Mesenchymal stem cell (in vitro differentiated cells and primary cell): Measurements from ENCODE around the gene SNCAIP.

Experiments used
- DNase-seq: peaks from one replicate; pipeline ENCODE4 v3.0.0-alpha.2; 2013
- H2AFZ ChIP-seq: one replicate; pipeline ENCODE4 v1.6.1; 2013; ENCODE audit warnings: low read depth, mild to moderate bottlenecking, control low read depth, inconsistent platforms, low read length, moderate library complexity
- H2AK5ac ChIP-seq: 2 replicates; pipeline ENCODE4 v1.6.1; 2013; ENCODE audit warnings: low read length, moderate library complexity, mild to moderate bottlenecking, inconsistent platforms; ENCODE audit not compliant: severe bottlenecking
- H2BK120ac ChIP-seq: one replicate; pipeline ENCODE4 v1.6.1; 2013; ENCODE audit warnings: low read depth, mild to moderate bottlenecking, inconsistent platforms, low read length, moderate library complexity
- H2BK12ac ChIP-seq, 2 experiments: one replicate each; pipeline ENCODE4 v1.6.1; 2013; ENCODE audit warnings: inconsistent platforms in 2 of 2, low read length in 2 of 2, mild to moderate bottlenecking in 2 of 2, moderate library complexity in 2 of 2, control low read depth in 1 of 2
- H2BK15ac ChIP-seq: one replicate; pipeline ENCODE4 v1.6.1; 2013; ENCODE audit warnings: mild to moderate bottlenecking, low read depth, inconsistent platforms; ENCODE audit not compliant: poor library complexity, severe bottlenecking
- H2BK5ac ChIP-seq: 2 replicates; pipeline ENCODE4 v1.6.1; 2013; ENCODE audit warnings: low read depth, mild to moderate bottlenecking, low read length, control low read depth, inconsistent platforms; ENCODE audit not compliant: poor library complexity, severe bottlenecking
- H3K14ac ChIP-seq, 2 experiments: one replicate each; pipeline ENCODE4 v1.6.1; 2013; ENCODE audit warnings: inconsistent platforms in 2 of 2, low read length in 2 of 2, control low read depth in 1 of 2, mild to moderate bottlenecking in 1 of 2, moderate library complexity in 1 of 2
- H3K18ac ChIP-seq, 2 experiments: one replicate each; pipeline ENCODE4 v1.6.1; 2013; ENCODE audit warnings: inconsistent platforms in 2 of 2, low read length in 2 of 2, control low read depth in 1 of 2, low read depth in 1 of 2, mild to moderate bottlenecking in 1 of 2
- H3K23ac ChIP-seq, 2 experiments: one replicate each; pipeline ENCODE4 v1.6.1; 2013; ENCODE audit warnings: inconsistent platforms in 2 of 2, low read length in 2 of 2, mild to moderate bottlenecking in 2 of 2, moderate library complexity in 2 of 2, control low read depth in 1 of 2
- H3K27ac ChIP-seq: 2 replicates; pipeline ENCODE4 v1.5.1; 2013; ENCODE audit warnings: mild to moderate bottlenecking, moderate library complexity, low read length, control low read depth, inconsistent platforms; ENCODE audit not compliant: poor library complexity, severe bottlenecking
- H3K27me3 ChIP-seq, 2 experiments: 2 replicates each; pipeline versions ENCODE4 v1.6.1 to v1.7.0; 2013; ENCODE audit warnings: low read length in 2 of 2, mild to moderate bottlenecking in 2 of 2, moderate library complexity in 2 of 2, control low read depth in 1 of 2, inconsistent platforms in 1 of 2; ENCODE audit not compliant: control insufficient read depth in 1 of 2, insufficient read depth in 1 of 2
- H3K36me3 ChIP-seq, 2 experiments: 2 replicates each; pipeline versions ENCODE4 v1.6.1 to v1.7.0; 2013; ENCODE audit warnings: low read length in 2 of 2, control low read depth in 1 of 2, inconsistent platforms in 1 of 2, low read depth in 1 of 2, mild to moderate bottlenecking in 1 of 2; ENCODE audit not compliant: insufficient read depth in 2 of 2, control insufficient read depth in 1 of 2
- H3K4ac ChIP-seq, 2 experiments: one replicate each; pipeline ENCODE4 v1.6.1; 2013; ENCODE audit warnings: inconsistent platforms in 2 of 2, low read length in 2 of 2, mild to moderate bottlenecking in 2 of 2, moderate library complexity in 2 of 2, control low read depth in 1 of 2, low read depth in 1 of 2
- H3K4me1 ChIP-seq: 2 replicates; pipeline ENCODE4 v1.6.1; 2013; ENCODE audit warnings: low read depth, low read length, control low read depth; ENCODE audit not compliant: control insufficient read depth, insufficient read depth
- H3K4me2 ChIP-seq: 2 replicates; pipeline ENCODE4 v1.6.1; 2013; ENCODE audit warnings: low read length, mild to moderate bottlenecking, inconsistent platforms; ENCODE audit not compliant: poor library complexity, severe bottlenecking
- H3K4me3 ChIP-seq, 2 experiments: 2 replicates each; pipeline versions ENCODE4 v1.5.1 to v1.7.0; 2013; ENCODE audit warnings: low read length in 2 of 2, mild to moderate bottlenecking in 2 of 2, control low read depth in 1 of 2, low read depth in 1 of 2; ENCODE audit not compliant: insufficient read depth in 1 of 2
- H3K79me1 ChIP-seq: replicated peaks from 2 replicates; pipeline ENCODE4 v1.6.1; 2013; ENCODE audit warnings: mild to moderate bottlenecking, control low read depth, low read length, inconsistent platforms; ENCODE audit not compliant: poor library complexity, severe bottlenecking
- H3K9ac ChIP-seq: 2 replicates; pipeline ENCODE4 v1.7.0; 2013; ENCODE audit warnings: mild to moderate bottlenecking, low read length, moderate library complexity
- H3K9me3 ChIP-seq: 2 replicates; pipeline ENCODE4 v1.7.0; 2013; ENCODE audit warnings: mild to moderate bottlenecking, low read length; ENCODE audit not compliant: control insufficient read depth
- H4K8ac ChIP-seq: one replicate; pipeline ENCODE4 v1.6.1; 2013; ENCODE audit warnings: inconsistent platforms, mild to moderate bottlenecking, low read length, moderate library complexity
- H4K91ac ChIP-seq: one replicate; pipeline ENCODE4 v1.6.1; 2013; ENCODE audit warnings: mild to moderate bottlenecking, low read length, inconsistent platforms
- WGBS: methylation state at CpG from one replicate; pipeline ENCODE4 v1.1.7; 2013; ENCODE audit warnings: mixed read lengths; 5-methylcytosine and 5-hydroxymethylcytosine counted together

Gene SNCAIP

DNA sequence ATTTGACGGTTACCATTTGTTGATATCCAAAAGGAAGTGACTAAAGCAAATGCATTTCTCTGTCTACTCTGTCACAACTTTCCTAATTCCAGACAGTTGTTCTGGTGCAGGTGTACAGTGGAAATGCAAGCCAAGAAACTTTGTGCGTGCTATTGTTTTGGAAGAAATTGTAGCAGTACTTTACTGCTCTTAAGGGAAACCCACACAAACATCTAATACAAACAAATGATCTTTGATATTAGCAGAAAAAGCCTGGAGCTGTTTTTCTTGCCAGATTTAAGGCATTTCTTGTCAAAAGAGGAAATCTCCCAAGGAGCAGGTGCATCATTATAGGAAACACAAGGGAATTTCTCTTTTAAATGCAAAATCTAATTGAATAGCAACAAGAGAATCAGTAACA, 2.0 kb downstream of the SNCAIP start:
- no peak for DNase-seq
- H4K8ac ChIP-seq = no peak overlapping the region
- H3K27me3 ChIP-seq = peaks cover 0 to 43% of the 10 kb centered on the region in 2 experiments
- peaks cover 11% of the 10 kb centered on the region for H3K4me1 ChIP-seq
- no peak overlapping the region for H3K23ac ChIP-seq
- H2BK5ac ChIP-seq = no peak overlapping the region
- H3K4me3 ChIP-seq = no peak overlapping the region
- no peak overlapping the region for H2BK120ac ChIP-seq
- H3K27ac ChIP-seq = no peak overlapping the region
- H3K79me1 ChIP-seq = no peaks in the 10 kb centered on the region
- no peak overlapping the region for H3K14ac ChIP-seq
- H3K4me2 ChIP-seq = no peak overlapping the region
- H2BK12ac ChIP-seq = no peak overlapping the region
- H2AK5ac ChIP-seq = no peak overlapping the region
- H3K9me3 ChIP-seq = no peaks in the 10 kb centered on the region
- 100% methylated on average over 1 of the region's 2 CpGs for WGBS
- H3K18ac ChIP-seq = no peak overlapping the region
- H4K91ac ChIP-seq = no peak overlapping the region
- no peaks in the 10 kb centered on the region for H3K36me3 ChIP-seq
- H3K9ac ChIP-seq = no peak overlapping the region
- no peak overlapping the region for H3K4ac ChIP-seq
- H2AFZ ChIP-seq = no peak overlapping the region
- H2BK15ac ChIP-seq = no peak overlapping the region

DNA sequence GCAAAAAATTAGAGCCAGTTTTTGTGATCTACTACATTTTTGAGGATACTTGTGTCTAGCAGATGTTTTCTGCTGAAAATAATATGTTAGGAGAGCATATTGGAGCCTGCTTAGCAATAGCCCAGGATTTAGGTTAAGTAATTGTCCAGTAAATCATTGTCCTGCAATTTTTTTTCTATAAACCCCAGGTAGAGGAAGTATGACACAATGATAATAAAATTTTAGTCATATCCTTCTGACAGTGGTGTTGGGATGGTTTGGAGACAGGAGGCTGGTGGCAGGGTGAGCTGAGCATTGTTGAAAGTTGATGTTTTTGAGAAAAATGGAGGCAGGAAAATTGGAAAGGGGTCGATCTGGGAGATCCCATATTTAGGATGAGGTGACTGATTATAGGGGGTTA, 3.5 kb downstream of the SNCAIP start:
- H2AK5ac ChIP-seq = no peak overlapping the region
- H3K4me1 ChIP-seq = peaks cover 11% of the 10 kb centered on the region
- no peak overlapping the region for H3K9ac ChIP-seq
- H2BK5ac ChIP-seq = no peak overlapping the region
- no peak overlapping the region for H2BK120ac ChIP-seq
- no peaks in the 10 kb centered on the region for H3K9me3 ChIP-seq
- H3K4me3 ChIP-seq = no peak overlapping the region
- DNase-seq = no peak
- WGBS = 88% methylated on average over 1 of the region's 1 CpG
- no peak overlapping the region for H2BK15ac ChIP-seq
- no peak overlapping the region for H3K27ac ChIP-seq
- no peaks in the 10 kb centered on the region for H3K79me1 ChIP-seq
- no peak overlapping the region for H3K4ac ChIP-seq
- no peak overlapping the region for H4K91ac ChIP-seq
- H3K14ac ChIP-seq = no peak overlapping the region
- no peak overlapping the region for H3K4me2 ChIP-seq
- no peak overlapping the region for H3K18ac ChIP-seq
- no peak overlapping the region for H4K8ac ChIP-seq
- H2BK12ac ChIP-seq = no peak overlapping the region
- no peaks in the 10 kb centered on the region for H3K36me3 ChIP-seq
- peaks cover 0 to 41% of the 10 kb centered on the region in 2 experiments for H3K27me3 ChIP-seq
- no peak overlapping the region for H2AFZ ChIP-seq
- no peak overlapping the region for H3K23ac ChIP-seq

DNA sequence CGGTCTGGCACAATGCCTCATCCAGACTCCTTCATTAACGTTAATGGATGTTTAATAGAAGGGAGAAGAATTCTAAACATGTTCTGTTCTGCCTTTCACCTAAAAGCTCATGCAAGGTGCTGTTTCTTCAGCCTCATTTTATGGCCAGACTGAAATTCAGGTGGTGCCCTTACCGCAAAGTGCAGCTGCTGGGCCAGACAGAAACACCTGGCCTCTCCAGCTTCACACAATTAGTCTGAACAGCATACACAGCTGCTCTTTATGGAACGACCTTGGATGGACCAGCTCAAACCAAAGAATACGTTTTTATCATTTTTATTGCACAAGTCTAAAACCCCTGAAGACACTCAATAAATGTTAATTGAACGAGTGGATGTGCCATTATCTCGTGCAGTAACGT, 4.6 kb downstream of the SNCAIP start:
- WGBS = 91% methylated on average over 5 of the region's 8 CpGs
- no peak overlapping the region for H3K4me2 ChIP-seq
- H2BK12ac ChIP-seq = no peak overlapping the region
- H3K18ac ChIP-seq = no peak overlapping the region
- H3K79me1 ChIP-seq = no peaks in the 10 kb centered on the region
- H3K14ac ChIP-seq = no peak overlapping the region
- H3K27me3 ChIP-seq = peaks cover 0 to 31% of the 10 kb centered on the region in 2 experiments
- H4K91ac ChIP-seq = no peak overlapping the region
- H3K9me3 ChIP-seq = no peaks in the 10 kb centered on the region
- H2AK5ac ChIP-seq = no peak overlapping the region
- H3K36me3 ChIP-seq = no peaks in the 10 kb centered on the region
- H3K4me1 ChIP-seq = peaks cover 7% of the 10 kb centered on the region
- no peak overlapping the region for H2BK120ac ChIP-seq
- no peak overlapping the region for H3K9ac ChIP-seq
- no peak overlapping the region for H3K4me3 ChIP-seq
- no peak overlapping the region for H2BK5ac ChIP-seq
- H3K27ac ChIP-seq = no peak overlapping the region
- no peak overlapping the region for H2BK15ac ChIP-seq
- H3K4ac ChIP-seq = no peak overlapping the region
- no peak overlapping the region for H3K23ac ChIP-seq
- no peak overlapping the region for H2AFZ ChIP-seq
- H4K8ac ChIP-seq = no peak overlapping the region
- no peak for DNase-seq

DNA sequence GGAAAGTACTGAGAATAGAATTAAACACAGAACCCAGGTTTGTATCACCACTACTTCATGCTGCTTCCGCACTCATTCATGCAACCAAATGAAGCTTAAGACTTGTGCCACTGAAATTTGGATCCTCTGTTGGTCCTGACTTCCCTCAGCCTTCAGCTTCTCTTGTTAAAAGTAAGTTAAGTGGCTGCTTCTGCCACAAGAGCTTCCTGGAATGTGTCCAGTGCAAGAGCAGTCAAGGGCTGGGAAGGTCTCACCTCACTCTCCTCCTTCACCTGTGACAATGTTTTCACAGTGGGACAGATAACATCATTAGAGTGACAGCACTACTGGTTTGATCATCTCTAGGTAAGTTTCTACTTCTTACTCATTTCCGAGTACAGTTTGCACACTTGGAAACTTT, 7.9 kb downstream of the SNCAIP start:
- H3K27me3 ChIP-seq = peaks cover 0 to 16% of the 10 kb centered on the region in 2 experiments
- no peak overlapping the region for H2BK5ac ChIP-seq
- no peak overlapping the region for H2BK15ac ChIP-seq
- DNase-seq = no peak
- no peak overlapping the region for H2AK5ac ChIP-seq
- no peak overlapping the region for H2BK120ac ChIP-seq
- no peak overlapping the region for H3K4ac ChIP-seq
- no peak overlapping the region for H3K14ac ChIP-seq
- H3K9ac ChIP-seq = no peak overlapping the region
- H3K23ac ChIP-seq = no peak overlapping the region
- no peak overlapping the region for H2AFZ ChIP-seq
- 90% methylated on average over 2 of the region's 2 CpGs for WGBS
- no peak overlapping the region for H4K8ac ChIP-seq
- no peak overlapping the region for H3K27ac ChIP-seq
- no peak overlapping the region for H3K18ac ChIP-seq
- no peak overlapping the region for H2BK12ac ChIP-seq
- H3K9me3 ChIP-seq = no peaks in the 10 kb centered on the region
- no peak overlapping the region for H4K91ac ChIP-seq
- H3K36me3 ChIP-seq = no peaks in the 10 kb centered on the region
- no peaks in the 10 kb centered on the region for H3K4me1 ChIP-seq
- H3K4me2 ChIP-seq = no peak overlapping the region
- no peaks in the 10 kb centered on the region for H3K79me1 ChIP-seq
- H3K4me3 ChIP-seq = no peak overlapping the region
